GM12872 (cell line): ENCODE data around the gene PLCXD1.

Source experiments
- CTCF ChIP-seq: IDR thresholded peaks from 3 replicates; pipeline ENCODE4 v1.5.1; 2011; ENCODE audit warnings: low read depth, mild to moderate bottlenecking, low read length, moderate library complexity; ENCODE audit not compliant: insufficient read depth

PLCXD1 gene

GRCh38 chrX:349196-349595, 68.0 kb downstream of the PLCXD1 start:
- no peak for TF ChIP-seq CTCF

GRCh38 chrX:349702-350101, 68.5 kb downstream of the PLCXD1 start:
- no peak for TF ChIP-seq CTCF

DNA sequence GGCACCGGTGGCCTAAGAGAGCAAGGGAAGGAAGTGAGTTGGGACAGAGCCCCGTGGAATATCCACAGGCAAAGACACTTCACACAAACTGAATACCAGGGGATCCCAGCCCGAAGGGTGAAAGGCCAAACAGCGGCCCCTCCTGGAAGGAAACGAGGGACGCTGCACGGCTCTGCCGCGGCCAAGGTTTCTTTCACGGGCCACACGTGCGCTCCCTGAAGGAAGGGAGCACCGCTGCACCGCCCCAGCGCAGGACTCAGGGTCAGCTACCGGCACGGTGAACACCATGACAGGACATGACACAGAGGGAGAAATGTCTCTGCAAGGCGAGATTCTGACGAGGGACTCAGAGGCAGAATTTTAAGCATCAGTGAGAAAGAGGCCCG, 69.0 kb downstream of the PLCXD1 start:
- no peak for TF ChIP-seq CTCF

- no peak for TF ChIP-seq CTCF
Observed at GRCh38 chrX:350534-351323, 69.5 kb downstream of the PLCXD1 start.

GRCh38 chrX:351736-352135, 70.6 kb downstream of the PLCXD1 start:
- TF ChIP-seq CTCF: no peak

- no peak for TF ChIP-seq CTCF
Observed at GRCh38 chrX:352181-352580, 71.0 kb downstream of the PLCXD1 start.

- no peak for TF ChIP-seq CTCF
Observed at GRCh38 chrX:352582-353314, 71.6 kb downstream of the PLCXD1 start.
